HG02870 (cell line): ENCODE results near the gene FOS.

Experiments used
- ATAC-seq: cut with Tn5 transposase; IDR thresholded peaks from one replicate; pipeline ENCODE4 v1.9.1; 2021; ENCODE audit warnings: mild to moderate bottlenecking, moderate library complexity; ENCODE audit not compliant: unreplicated experiment

The FOS gene

DNA sequence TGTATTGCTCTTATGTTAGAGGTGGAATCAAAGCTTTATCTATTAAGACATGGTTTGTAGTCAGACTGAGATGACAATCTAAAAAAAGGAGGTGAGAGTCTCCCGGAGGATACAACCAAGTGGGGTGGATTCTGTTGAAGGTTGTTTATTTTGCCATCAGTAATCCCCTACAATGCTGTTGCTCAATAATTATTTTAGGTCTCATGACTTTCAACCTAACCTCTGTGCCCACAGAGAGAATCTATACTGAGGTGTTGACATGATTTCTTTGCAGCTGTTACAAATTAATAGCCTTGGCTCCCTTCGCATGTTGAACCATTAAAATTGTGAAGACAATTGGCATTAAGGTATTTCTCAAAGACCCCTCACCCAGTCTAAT is 28.7 kb upstream of the FOS start:
- ATAC-seq: no peak

DNA sequence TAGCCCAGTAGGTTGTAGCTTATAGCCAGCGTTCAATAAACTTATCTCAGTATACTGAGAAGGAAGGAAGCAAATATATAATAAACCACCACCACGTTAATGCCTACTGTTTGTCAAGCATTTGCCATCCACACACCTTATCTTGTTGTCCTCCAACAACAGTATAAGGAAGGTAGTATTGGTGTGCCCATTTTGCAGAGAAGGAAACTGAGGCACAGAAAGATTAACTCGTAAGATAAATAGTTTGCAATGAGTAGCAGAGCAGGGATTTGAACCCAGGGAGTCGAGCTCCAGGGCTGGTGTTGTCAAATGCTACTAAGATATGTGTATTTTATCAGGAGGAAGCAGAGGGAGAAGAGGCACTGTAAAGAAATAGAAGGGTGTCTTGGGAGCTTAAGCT is 27.8 kb upstream of the FOS start:
- no peak for ATAC-seq

DNA sequence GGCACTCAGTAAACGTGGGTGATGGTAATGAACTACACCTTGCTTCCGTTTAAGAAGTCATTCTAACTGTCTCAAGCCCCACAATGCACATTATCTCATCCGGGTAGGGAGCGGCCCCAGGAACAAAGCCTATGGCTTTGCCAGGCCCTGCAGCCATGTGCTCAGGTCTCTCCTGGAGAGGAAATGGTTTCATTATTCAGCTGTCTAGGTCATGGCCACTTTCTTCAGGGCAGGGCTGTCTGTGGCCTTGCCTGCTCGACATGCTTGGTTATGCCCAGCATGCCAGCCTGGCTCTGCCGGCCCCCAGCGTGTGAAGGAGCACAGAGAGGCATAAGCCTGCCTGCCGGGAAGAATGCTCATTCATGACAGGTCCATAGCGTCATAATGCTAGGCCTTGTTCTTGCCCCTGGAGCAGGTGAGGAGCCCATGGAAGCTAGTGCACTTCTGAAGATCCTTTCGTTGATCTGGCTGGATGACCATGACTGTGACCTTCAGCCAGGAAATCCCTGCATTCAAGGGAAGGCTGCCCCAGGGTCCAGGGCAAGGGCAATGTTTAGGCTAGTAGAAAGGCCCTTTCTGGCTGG is 26.3 kb upstream of the FOS start:
- ATAC-seq: no peak

DNA sequence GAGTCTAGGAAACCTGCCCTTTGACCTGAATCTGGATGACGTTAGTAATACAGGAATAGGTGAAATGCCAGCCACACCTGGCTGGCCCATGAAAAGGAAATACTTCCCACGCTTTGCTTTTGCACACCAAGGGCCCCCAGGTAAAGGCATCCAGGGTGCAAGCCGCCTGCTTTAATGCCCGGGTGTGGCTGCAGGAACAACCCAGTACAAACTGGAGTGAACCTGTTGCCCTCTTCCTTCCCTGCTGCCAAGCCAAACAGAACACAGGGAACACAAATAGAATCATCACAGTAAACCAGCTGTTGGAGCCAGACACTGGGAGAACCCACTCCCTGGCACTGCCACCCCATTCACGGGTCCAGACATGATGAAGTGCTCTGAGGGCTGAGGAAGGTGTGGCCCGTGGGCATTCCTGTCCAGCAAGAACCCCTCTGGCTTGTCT is 24.2 kb upstream of the FOS start:
- ATAC-seq: no peak

DNA sequence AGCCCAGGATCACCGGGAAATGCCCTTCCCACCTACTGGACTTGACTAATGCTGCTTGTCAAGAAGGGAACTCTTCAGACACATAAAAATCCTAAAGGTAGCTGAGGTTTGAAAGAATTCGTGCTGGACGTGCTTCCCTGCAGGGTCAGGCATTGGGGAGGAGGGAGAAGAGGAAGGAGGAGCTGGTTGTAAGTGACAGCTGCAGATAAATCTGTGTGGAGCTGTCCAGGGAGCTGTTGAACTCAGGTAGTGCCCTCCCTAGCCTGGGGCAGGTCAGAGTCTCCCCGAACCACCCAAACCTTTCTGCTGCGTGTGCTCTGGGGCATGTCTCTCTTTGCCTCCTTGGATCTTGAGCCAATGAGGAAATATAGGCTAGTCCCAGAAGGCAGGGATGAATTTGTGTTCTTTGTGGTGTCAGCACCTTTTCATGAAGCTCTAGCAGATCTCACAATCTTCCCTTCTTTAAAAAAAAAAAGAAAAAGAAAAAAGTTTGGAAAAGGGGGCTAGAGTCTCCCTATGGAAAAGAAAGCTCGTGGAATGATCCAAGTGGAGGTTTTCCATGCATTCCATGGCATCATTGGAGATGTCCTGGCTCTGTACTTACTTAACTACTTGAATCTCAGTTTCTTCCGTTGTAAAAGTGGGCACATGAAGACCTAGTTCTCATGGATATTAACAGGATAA is 23.6 kb upstream of the FOS start:
- no peak for ATAC-seq

DNA sequence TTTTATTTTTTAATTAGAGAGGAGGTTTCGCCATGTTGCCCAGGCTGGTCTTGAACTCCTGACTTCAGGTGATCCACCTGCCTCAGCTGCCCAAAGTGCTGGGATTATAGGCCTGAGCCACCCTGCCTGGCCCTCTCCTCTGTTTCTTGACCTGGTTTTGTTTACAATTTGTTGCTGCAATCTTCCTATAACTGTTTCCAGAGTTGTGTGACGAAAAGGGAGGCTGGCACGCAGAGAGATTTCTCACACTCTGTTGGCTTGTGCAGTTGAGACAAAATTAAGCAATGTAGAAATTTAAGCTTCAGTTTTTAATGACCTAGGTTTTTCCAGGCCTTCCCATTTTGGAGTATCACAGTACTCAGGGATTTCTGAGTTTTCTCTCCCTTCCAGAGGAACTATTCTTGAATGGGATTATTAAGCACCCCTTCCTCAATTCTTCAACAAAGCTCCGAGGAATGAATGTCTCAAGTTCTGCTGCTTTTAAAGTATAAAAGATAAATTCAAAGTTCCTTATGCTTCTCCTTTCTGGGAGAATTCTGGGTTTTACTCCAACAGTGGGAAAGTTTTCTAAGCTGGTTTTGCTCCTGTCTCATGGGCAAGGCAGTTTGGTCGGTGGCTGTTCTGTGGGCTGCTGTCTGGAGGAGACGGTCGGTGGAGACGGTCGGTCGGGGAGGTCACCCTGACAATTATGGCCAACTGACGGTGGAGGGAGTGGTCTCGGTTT is 20.4 kb upstream of the FOS start:
- ATAC-seq: no peak

DNA sequence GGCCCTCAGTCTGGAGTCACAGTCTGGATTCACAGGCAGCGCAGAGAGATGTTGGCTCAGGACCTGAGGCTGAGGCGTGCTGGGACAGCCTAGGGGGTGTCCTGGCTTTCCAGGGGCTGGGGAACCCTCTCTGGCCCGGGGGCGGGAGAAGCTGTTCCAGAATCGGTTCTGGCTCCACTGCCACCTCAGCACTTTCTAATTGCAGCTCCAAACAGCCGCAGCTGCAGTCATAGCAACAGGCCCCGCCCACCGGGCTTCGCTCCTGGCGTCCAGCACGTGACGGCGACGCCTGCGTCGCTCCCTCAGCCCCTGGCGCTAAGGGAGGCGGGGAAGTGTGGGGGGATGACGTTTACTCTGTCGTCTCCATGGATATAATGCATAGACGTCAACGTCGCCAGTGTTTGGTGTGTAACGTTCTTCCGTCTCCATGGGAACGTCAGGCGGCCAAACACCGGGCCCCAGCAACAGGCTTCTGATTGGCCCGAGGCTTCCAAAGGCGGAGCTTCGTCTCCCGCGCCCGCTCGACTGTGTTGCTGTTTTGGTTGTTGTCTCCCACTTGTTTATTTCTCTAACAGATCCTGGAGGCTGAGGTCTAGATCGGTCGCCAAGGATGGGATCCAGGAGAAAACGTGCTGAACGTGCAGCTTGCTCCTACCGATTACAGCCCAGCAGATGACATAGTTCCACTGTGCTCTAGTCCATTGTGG is 19.7 kb upstream of the FOS start:
- peak; percentile 98 for ATAC-seq

DNA sequence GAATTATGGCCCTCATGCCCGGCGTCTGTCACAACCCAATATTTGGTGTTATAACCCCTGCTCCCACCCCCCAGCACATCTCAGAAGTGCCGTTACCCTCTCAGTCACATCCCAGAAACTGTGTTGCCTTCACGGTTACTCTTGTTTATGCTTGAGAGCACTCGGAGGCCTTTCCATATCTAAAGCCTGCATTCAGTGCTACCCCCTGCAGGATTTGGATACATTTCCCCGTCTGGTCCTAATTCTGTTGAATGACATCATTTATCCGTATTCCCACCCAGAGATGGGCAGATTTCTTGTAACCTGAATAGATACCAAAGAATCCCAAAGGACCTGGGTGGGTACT is 19.1 kb upstream of the FOS start:
- ATAC-seq: no peak

DNA sequence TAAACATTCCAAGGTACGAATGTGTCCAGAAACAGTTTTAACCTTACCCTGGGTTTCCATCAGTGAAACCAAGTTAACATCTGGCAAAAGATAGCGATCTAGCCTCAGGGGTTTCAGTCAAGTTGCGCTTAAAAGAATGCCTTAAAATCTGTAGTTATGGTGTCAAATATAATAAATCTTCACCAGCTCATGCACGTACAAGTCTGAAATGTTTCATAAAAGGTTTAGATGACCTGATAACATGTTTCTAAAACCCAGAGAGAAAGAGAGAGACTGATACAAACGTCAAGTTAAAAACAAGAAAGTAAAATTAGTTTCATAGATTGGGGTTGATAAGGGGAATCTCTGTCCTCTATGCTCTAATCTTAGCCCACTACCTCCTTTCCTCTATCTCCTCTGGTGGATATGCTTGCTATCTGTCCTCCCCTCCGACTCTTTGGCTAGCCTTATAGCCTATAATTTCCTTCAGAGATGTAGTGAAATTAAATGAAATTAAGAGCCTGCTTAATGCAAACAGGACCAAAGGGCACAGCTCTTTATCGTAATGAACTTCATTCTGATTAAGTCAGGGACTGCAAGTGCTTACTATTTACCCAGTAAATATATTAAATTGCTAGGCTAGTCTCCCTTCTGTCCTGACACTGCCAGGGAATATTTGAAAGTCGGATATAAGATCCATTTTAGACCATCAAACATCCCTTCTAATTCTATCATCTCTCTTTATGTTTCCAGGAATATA is 18.4 kb upstream of the FOS start:
- ATAC-seq: no peak

DNA sequence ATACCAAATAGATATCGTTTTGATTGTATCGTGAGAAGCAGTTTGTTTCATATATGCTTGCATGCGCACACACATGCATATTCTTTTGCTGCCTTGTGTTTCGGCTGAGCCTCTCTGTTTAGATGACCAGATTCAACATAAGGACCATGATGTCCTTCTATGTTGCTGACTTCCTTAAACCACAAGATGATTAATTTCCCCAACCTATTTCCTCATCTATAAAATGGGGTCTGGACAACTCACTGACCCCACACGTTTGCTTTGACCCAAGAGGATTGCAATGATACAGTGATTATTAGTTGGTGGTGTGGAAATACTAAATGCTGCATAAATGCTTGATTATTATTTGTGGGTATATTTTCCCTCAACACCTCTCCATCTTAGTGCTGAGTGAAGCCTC is 16.8 kb upstream of the FOS start:
- ATAC-seq: no peak

DNA sequence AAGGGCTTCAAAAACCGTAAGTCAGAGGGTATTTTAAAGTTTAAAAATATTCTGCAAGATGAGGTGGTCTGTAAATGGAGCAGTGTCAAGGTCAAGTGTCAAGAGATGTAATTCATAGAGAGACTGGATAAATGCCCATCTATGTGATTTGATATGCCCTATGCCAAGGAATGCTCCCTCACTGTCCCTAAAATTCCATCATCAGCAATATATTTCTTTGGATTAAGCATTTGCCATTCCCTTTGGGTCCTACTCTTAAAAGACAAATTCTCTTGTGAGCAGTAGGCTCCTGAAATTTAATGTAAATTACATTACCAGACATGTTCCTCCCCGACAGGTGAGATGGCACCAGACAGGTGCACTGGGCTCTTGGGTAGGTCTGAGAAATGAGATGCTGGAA is 16.0 kb upstream of the FOS start:
- no peak for ATAC-seq

DNA sequence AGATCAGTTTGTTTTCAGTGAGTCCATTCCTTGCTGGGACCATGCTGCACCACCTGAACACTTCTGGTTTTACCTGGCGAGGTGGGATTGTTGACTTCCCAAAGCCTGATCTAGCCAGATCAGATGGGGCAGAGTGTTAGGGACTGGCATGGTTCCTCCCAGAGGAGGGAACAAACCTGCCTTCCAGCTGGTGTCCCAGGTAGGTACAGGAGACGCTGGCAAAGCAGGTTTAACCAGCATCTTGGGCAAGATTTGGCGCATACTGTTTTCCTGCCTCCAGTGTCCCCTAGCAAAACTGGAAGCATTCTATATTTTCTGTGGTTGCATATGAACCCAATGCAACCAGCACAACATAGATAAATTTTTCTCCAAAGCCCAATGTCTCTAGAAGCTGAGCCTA is 14.6 kb upstream of the FOS start:
- ATAC-seq: no peak

DNA sequence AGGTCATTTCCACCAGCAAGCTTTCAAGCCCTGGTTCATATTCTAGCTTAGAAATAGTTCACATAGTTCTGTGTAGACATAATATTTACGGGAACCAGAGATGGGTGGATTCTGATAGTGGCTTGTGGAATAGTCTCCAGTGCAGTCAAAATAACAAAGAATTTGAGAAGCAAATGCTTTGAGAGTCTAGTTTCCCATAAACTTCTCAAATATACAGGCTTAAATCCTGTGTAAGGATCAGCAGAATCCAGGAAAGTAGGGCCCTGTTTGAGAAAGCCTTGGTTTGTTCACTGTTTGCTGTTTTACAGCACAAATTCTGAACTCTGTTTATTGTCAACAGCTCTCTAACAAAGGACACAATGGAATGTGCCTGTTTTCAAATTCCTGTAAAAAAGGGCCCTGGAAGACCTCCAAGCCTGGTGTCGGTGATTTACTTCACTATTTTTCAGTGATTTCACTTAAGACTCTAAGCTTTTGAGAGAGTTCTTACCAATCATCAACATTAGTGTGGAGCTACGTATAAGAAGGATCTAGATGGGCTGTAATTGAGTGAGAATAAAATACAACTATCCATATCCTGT is 11.4 kb upstream of the FOS start:
- no peak for ATAC-seq

DNA sequence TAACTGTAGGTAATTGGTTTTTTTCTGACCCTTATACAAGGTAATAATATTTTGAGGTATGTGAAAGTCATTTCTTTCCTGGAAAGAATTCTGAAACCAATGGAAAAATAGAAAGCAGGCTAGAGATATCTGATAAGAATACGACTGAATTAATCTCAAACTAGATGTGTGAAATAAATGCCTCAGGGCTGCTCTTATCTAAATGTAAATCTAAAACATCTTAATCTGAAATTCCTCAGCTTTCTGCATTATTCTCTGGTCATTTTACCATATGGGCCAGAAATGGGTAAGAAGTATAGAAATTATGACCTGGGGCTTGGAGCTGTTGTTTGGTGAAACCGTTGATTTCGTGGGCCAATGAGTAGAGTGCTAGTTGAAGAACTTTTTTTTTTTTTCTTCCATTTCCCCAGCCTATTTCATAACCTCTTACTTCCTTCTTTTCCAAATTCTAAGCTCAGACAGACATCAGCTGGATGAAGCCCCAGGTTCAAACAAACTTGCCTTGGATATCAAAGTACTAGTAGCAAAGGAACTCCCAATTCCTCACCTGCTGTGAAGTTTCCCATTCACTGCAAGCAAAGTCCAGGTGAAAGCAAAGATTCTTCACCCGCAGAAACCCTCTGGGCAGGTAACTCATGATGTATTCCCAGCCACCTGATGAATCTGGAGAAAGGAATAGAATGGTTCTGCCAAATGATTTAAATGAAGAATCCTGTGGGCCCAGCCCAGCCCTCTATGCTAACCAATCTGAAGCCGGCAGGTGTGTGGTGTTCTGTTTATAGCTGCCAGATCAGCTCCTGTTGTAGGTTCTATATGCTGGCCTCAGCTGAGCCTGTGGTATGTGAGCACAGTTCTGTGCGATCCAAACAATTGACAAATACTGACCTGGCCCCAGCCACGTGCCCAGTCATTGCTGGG is 9.7 kb upstream of the FOS start:
- ATAC-seq: no peak

DNA sequence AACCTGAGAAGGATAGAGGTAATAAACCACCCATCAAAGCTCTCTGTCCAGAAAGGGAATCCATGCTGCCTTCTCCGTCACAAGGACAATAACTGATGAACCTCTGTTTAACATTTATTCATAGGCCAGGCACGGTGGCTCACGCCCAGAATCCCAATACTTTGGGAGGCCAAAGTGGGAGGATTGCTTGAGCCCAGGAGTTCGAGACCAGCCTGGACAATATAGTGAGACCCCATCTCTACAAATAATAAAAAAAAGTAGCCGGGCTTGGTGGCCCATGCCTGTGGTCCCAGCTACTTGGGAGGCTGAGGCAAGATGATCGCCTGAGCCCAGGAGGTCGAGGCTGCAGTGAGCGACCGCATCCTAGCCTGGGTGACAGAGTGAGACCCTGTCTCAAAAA is 7.1 kb upstream of the FOS start:
- ATAC-seq: no peak

DNA sequence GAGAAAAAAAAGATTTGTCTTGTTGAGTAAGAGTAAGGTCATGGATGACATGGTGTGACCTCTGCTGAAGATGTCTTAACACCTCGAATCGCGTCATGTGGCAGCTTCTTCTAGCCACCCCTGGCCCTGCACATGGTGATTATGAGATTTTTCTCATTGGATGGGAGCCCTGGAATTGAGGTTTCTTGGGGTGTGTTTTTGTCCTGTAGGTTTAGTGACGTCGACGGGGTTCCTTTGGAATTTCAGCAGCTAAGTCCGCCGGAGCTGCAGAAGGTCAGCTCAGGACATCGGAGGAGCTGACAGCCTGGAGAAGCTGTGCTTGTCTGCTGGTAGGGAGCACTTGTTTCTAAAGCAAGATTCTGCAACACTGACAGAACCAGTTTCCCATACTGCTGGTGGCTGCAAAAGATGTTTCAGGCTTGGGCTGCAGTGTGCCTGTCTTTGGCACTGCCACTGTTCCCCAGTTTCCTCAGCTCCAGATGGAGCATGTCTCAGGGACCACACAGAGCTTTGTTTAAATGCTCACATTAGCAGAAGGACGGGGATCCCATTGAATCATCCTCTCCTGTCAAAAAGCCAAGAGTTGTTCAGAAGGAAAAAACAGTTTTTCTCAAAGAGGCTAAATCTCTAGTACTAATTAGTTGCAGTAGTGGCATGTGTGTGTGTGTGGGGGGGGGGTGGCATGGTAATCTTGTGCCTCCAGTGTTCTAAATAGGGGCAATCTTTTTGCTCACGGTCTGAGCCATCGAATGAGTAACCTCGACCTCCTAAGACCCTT is 5.2 kb upstream of the FOS start:
- ATAC-seq: no peak

DNA sequence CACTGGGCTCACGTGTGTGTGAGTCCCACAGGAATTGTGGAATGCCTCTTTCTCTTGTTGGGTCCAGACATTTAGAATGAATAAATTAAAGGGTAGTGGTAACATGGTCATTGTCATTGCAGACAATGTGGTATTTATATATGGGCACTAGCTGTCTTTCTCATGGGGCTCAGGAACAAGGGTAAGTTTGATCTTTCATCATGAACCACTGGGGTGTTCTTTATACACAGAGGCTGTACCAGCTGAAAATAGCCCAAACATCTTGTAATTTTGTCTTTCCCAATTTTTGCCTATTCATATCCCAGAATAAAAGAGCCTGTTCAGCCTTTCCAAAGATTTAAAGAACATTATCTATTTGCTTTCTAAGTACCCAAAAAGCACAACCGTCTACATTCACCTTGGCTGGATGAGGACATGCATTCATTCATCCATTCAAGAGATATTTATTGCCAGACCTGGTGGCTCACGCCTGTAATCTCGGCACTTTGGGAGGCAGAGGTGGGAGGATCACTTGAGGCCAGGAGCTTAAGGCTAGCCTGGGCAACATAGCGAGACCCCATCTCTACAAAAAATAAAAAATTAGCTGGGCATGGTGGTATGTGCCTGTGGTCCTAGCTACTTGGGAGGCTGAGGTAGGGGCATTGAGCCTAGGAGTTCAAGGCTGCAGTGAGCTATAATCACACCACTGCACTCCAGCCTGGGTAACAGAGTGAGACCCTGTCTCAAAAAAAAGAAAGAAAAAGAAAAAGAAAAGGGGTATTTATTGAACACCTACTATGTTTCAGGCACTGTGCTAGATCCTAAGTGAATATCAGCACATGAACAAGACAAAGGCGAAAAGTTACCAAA is 4.4 kb upstream of the FOS start:
- ATAC-seq: no peak

DNA sequence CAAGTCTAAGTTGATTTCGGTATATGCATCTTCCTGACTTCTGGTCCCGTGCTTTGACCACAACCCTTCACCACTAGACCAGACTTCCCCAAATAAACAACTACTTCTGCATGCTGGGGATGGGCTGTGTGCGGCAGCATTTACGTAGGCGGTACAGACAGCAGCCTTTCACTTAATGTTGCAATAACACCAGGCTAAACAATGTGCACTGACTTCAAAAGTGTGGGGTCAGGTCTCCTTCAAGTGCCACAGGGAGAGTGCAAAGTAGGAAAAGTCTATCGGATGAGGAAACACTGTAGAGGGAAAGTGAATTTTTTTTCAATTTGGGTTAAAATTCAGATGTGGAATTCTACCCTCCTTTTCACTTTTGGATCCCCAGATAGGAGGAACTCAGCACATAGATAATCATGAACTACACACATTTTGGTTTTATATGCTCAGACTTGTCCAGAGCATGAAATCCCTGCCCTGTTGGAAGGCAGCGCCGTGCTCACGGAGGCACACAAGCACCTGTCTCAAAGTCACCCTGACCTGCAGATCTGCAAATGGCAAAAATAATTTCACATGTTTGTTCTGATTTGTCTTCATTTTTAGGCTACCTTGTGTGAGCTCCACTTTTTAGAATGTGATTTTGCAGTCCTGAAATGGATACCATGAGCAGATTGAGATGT is 3.6 kb upstream of the FOS start:
- ATAC-seq: no peak
